Osteoblast (primary cell): ENCODE data around the gene BASP1. TPM values are rescaled to one million over a fixed set of nuclear protein-coding genes. Genes with fewer than 3 reads are reported as not detected.

ENCODE experiments used
- DNase-seq: peaks from one replicate; pipeline ENCODE4 v3.0.0; 2011; ENCODE audit warnings: low spot score, mixed read lengths; ENCODE audit not compliant: insufficient read length; ENCODE audit errors: missing footprints
- H2AFZ ChIP-seq: 2 replicates; pipeline ENCODE4 v1.6.0; 2011; ENCODE audit warnings: mild to moderate bottlenecking, low read length
- H3K27ac ChIP-seq: 2 replicates; pipeline ENCODE4 v1.5.1; 2011; ENCODE audit warnings: mild to moderate bottlenecking, low read depth, low read length, moderate library complexity
- H3K27me3 ChIP-seq: 2 replicates; pipeline ENCODE4 v1.6.0; 2012; ENCODE audit warnings: mild to moderate bottlenecking, control low read depth, inconsistent platforms, low read length, moderate library complexity; ENCODE audit not compliant: insufficient read depth
- H3K36me3 ChIP-seq: 2 replicates; pipeline ENCODE4 v1.5.1; 2011; ENCODE audit warnings: mild to moderate bottlenecking, low read length, control low read depth, moderate library complexity; ENCODE audit not compliant: insufficient read depth
- H3K4me1 ChIP-seq: 2 replicates; pipeline ENCODE4 v1.5.1; 2011; ENCODE audit warnings: mild to moderate bottlenecking, low read length, control low read depth, moderate library complexity; ENCODE audit not compliant: insufficient read depth
- H3K4me2 ChIP-seq: 2 replicates; pipeline ENCODE4 v1.6.0; 2011; ENCODE audit warnings: mild to moderate bottlenecking, low read length; ENCODE audit not compliant: insufficient read depth
- H3K4me3 ChIP-seq: fragments of 200-600 bp; sonication (generic); 3 replicates; pipeline ENCODE4 v1.5.1; 2012; ENCODE audit warnings: mild to moderate bottlenecking, low read length, inconsistent platforms; ENCODE audit not compliant: insufficient read depth
- H3K79me2 ChIP-seq: 2 replicates; pipeline ENCODE4 v1.6.0; 2012; ENCODE audit warnings: mild to moderate bottlenecking, low read length, control low read depth, inconsistent platforms; ENCODE audit not compliant: insufficient read depth
- H3K9me3 ChIP-seq: 2 replicates; pipeline ENCODE4 v1.5.1; 2011; ENCODE audit warnings: low read depth, low read length, control low read depth
- H4K20me1 ChIP-seq: 2 replicates; pipeline ENCODE4 v1.6.0; 2012; ENCODE audit warnings: mild to moderate bottlenecking, low read length, control low read depth; ENCODE audit not compliant: insufficient read depth
- CTCF ChIP-seq: IDR thresholded peaks from 2 replicates; pipeline ENCODE4 v1.5.1; 2011; ENCODE audit warnings: mild to moderate bottlenecking, low read depth, low read length, moderate library complexity; ENCODE audit errors: extremely low read depth
- total RNA-seq: library from RNA; depleted of rRNA; stranded (reverse); fragments of >200 nt; gene quantifications from 2 replicates; pipeline ENCODE4 v1.2.3, GENCODE V29; 2012

The BASP1 gene
- total RNA-seq, 1 donor, result 242 TPM

GRCh38 chr5:17224858-17225511 lies 7.6 kb downstream of the BASP1 start:
- Histone ChIP-seq H4K20me1 (peaks cover 76% of the 10 kb centered on the region), H3K27ac (peak overlapping the region; percentile 39), H3K4me2 (peak overlapping the region; percentile 58), H3K4me1 (peaks cover 73% of the 10 kb centered on the region), H3K79me2 (peaks cover 93% of the 10 kb centered on the region), H3K27me3 (no peaks in the 10 kb centered on the region), H3K9me3 (no peaks in the 10 kb centered on the region), H2AFZ (no peak overlapping the region), H3K4me3 (peak overlapping the region; percentile 6), H3K36me3 (peaks cover 8% of the 10 kb centered on the region)
- TF ChIP-seq CTCF, result no peak
- DNase-seq, result peak; percentile 61

GRCh38 chr5:17225520-17225919 lies 8.1 kb downstream of the BASP1 start:
- H2AFZ ChIP-seq, result no peak overlapping the region
- H3K36me3 ChIP-seq, result peaks cover 13% of the 10 kb centered on the region
- TF ChIP-seq CTCF, result no peak
- H3K4me3 ChIP-seq, result no peak overlapping the region
- H3K9me3 ChIP-seq, result no peaks in the 10 kb centered on the region
- no peak for DNase-seq
- peak overlapping the region; percentile 58 for H3K4me2 ChIP-seq
- H4K20me1 ChIP-seq, result peaks cover 75% of the 10 kb centered on the region
- no peaks in the 10 kb centered on the region for H3K27me3 ChIP-seq
- peak overlapping the region; percentile 39 for H3K27ac ChIP-seq
- H3K4me1 ChIP-seq, result peaks cover 69% of the 10 kb centered on the region
- peaks cover 93% of the 10 kb centered on the region for H3K79me2 ChIP-seq

DNA sequence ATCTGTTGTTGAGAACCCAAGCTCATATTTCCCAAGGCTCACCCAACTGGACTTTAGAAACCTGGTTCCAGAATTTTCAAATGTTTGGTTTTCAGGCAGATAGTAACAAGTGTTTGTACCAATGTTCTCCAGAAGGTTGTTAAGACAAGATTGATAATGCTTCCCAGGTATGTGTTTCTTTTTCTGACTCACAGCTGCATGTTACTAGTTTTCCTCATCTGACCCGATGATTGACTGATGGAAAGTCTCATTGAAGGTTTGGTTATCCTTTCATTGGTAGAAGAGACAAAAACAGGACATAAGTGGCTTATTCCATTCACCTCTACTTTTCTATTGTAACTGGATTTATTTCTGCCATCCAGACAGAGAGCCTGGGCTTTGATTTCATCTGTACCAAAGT lies 10.4 kb downstream of the BASP1 start:
- Histone ChIP-seq H2AFZ (no peak overlapping the region), H4K20me1 (peaks cover 75% of the 10 kb centered on the region), H3K27me3 (no peaks in the 10 kb centered on the region), H3K79me2 (peaks cover 93% of the 10 kb centered on the region), H3K9me3 (no peaks in the 10 kb centered on the region), H3K36me3 (peaks cover 33% of the 10 kb centered on the region), H3K4me1 (peaks cover 47% of the 10 kb centered on the region), H3K4me3 (no peak overlapping the region), H3K27ac (peak overlapping the region; percentile 68), H3K4me2 (no peak overlapping the region)
- TF ChIP-seq CTCF, result no peak
- DNase-seq, result no peak

DNA sequence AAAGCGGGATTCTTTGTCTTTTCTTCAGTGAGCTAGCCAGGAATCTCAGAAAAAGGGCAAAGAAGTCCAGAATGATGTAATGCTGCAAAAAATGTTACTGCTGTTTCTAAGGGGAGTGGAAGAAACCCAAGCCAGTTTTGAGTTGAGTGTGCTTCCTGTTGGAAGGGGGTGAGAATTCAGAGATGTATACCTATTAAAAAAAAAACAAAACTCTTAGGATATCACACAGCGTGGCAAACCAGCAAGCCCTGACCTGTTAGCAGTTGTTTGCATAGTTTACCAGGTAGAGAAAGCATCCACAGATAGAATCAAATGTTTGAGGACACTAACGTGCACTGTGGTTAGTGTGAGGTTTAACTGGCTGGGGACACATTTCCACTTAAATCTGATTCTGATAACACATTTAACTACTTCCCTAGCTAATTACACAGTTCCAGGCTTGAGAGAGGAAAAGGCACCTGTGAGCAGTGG lies 11.4 kb downstream of the BASP1 start:
- peaks cover 73% of the 10 kb centered on the region for H4K20me1 ChIP-seq
- no peak for TF ChIP-seq CTCF

More for the DNA sequence above, 11.4 kb downstream of the BASP1 start:
- H3K27me3 ChIP-seq, result no peaks in the 10 kb centered on the region
- peaks cover 46% of the 10 kb centered on the region for H3K4me1 ChIP-seq
- no peak overlapping the region for H2AFZ ChIP-seq
- H3K4me3 ChIP-seq, result no peak overlapping the region
- peaks cover 29% of the 10 kb centered on the region for H3K36me3 ChIP-seq
- peak overlapping the region; percentile 68 for H3K27ac ChIP-seq
- peaks cover 93% of the 10 kb centered on the region for H3K79me2 ChIP-seq
- H3K4me2 ChIP-seq, result peak overlapping the region; percentile 28
- H3K9me3 ChIP-seq, result no peaks in the 10 kb centered on the region
- DNase-seq, result peak; percentile 54
